HG03103 (cell line): Measurements from ENCODE around the gene VAV3.

Source experiments
- ATAC-seq: cut with Tn5 transposase; IDR thresholded peaks from one replicate; pipeline ENCODE4 v1.9.1; 2021; ENCODE audit warnings: low read depth; ENCODE audit not compliant: unreplicated experiment

Gene VAV3

GRCh38 chr1:107525145-107525544, 439.8 kb downstream of the VAV3 start:
- no peak for ATAC-seq

GRCh38 chr1:107524301-107524700, 440.7 kb downstream of the VAV3 start:
- no peak for ATAC-seq

- ATAC-seq = no peak
Observed at GRCh38 chr1:107523736-107524135, 441.2 kb downstream of the VAV3 start.

- ATAC-seq = no peak
Observed at GRCh38 chr1:107523061-107523460, 441.9 kb downstream of the VAV3 start.
